ENCODE data around the gene DDX42.

DDX42 gene

DNA sequence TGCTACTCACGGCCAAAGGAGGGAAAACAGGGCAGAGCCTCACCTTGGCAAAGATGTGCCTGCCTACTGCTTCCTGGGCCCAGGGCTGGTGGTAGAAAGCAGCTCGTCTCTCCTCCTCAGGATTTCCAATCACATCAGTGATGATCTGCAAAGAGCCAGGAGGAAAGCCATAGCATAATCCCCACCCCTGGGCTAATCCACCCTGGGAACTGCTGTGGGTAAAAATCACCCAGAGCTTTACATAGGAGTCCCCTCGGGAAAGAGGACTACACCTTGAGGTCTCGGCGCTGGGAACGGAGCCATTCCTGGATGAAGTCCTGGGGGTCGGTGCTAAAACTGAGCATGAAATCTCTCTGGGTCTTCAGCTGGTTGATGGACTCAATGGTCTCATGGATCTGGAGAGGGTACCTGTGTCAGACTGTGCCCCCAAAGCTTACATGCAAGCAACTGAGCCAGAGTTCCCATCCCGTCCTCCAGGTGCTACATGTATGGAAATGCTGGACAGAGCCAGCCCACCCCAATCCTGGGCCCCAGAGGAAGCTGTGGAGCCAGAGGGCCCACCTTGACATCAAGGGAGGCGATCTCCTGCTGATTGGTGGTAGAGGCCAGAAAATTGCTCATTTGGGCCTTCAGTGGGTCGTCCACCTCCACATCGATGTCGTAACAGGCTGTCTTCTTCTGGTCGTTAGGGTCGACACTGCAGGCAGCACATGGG lies 59.2 kb downstream of the DDX42 start:
- TF ChIP-seq, protein P1, sequence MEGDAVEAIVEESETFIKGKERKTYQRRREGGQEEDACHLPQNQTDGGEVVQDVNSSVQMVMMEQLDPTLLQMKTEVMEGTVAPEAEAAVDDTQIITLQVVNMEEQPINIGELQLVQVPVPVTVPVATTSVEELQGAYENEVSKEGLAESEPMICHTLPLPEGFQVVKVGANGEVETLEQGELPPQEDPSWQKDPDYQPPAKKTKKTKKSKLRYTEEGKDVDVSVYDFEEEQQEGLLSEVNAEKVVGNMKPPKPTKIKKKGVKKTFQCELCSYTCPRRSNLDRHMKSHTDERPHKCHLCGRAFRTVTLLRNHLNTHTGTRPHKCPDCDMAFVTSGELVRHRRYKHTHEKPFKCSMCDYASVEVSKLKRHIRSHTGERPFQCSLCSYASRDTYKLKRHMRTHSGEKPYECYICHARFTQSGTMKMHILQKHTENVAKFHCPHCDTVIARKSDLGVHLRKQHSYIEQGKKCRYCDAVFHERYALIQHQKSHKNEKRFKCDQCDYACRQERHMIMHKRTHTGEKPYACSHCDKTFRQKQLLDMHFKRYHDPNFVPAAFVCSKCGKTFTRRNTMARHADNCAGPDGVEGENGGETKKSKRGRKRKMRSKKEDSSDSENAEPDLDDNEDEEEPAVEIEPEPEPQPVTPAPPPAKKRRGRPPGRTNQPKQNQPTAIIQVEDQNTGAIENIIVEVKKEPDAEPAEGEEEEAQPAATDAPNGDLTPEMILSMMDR (IDR thresholded peaks at IDR 0.05; ENCODE audit: low read length, missing control alignments), result no peak

DNA sequence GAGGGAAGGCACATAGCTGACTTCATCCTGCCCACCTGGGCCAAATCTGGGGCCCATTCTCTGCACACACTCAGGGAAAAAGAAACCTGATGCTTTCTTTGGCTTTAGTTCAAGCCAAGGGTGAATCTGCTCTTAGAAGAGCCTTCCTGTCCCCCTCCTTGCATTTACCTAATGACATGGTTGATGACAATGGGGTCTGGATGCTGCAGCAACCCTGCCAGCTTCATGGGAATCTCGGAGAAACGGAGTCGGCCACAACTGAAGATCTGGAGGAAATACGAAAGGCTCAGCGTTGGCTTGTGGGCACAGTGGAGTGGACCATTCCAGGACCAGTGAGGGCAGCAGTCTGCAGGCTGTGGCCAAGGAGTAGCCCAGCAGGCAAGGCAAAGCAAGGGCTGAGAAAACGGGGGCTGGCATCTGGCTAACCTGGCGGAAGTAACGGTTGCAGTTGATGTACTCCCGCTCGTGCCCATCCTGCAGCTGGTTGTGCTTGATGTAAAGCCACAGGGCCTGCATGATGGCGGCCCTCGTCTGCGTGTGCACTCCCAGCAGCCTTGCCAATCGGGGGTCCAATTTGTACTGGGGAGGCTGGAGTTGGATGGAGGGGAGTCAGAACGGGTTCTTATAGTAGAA lies 59.9 kb downstream of the DDX42 start:
- no peak for DNase-seq (ENCODE audit: low read depth)
- TF ChIP-seq, protein P1 (IDR thresholded peaks at IDR 0.05; ENCODE audit: low read length, missing control alignments), result no peak
- H3K4me3 ChIP-seq (replicated peaks; ENCODE audit: low read depth, low read length), result no peak overlapping the region

More for the DNA sequence above, 59.2 kb downstream of the DDX42 start:
- no peak overlapping the region for H3K4me3 ChIP-seq (replicated peaks; ENCODE audit: low read depth, low read length)
- DNase-seq (ENCODE audit: low read depth), result no peak

DNA sequence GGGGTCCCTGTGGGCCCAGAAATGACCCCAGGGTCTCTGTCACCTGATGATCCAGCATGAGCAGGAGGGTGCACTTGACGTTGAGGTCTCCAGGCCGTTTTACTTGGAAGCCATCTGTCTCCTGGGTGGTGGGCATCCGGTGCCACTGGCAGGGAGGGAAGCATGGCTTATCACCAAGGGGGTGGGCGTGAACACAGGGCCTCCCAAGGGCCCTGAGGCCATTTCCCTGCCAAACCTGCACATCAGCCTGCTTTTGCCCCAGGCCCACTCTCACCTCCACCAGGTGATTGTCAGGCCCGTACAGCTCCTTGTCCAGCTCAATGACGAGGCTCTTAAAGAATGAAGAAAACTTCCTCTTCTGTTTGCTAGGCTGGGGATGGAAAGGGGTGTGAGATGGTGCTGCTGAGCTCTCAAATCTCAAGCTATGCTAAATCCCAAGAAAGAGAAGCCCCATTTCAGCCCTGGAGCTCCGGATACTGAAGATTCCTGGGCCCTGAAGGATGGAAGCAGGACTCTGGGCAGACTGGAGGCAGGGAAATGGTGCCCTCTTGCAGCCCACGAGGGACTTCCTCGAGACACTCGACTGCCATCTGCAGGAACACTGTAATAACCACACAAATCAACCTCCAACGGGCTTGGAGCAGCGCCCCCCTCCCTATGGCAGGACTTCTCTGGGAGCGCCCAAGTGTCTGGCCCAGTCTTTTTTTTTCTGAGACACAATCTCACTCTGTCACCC lies 60.6 kb downstream of the DDX42 start:
- TF ChIP-seq, protein P1 (IDR thresholded peaks at IDR 0.05; ENCODE audit: low read length, missing control alignments), result peak; percentile 54
- DNase-seq (ENCODE audit: low read depth), result peak; percentile 76
- no peak overlapping the region for H3K4me3 ChIP-seq (replicated peaks; ENCODE audit: low read depth, low read length)

DNA sequence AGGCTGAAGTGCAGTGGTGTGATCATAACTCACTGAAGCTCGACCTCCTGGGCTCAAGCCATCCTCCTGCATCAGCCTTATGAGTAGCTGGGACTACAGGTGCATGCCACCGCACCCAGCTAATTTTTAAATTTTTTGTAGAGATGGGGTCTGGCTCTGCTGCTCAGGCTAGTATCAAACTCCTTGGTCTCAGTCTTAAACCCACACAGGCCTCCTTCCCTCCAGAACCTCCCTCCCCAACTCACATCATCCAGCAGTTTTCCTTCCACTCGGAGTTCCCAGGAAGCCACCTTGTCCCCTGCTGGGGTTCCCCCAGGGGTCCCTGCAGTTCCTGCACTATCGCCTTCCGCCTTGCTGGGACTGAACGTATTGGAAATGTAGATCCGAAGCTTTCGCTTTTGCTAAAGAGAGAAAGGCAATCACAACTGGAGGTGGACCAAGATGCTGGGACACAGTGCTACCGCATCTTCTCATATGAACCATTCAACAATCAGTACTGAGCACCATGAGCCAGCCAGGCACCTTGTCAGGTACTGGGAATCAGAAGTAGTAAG lies 61.3 kb downstream of the DDX42 start:
- no peak overlapping the region for H3K4me3 ChIP-seq (replicated peaks; ENCODE audit: low read depth, low read length)
- DNase-seq (ENCODE audit: low read depth), result no peak
- TF ChIP-seq, protein P1 (IDR thresholded peaks at IDR 0.05; ENCODE audit: low read length, missing control alignments), result no peak

DNA sequence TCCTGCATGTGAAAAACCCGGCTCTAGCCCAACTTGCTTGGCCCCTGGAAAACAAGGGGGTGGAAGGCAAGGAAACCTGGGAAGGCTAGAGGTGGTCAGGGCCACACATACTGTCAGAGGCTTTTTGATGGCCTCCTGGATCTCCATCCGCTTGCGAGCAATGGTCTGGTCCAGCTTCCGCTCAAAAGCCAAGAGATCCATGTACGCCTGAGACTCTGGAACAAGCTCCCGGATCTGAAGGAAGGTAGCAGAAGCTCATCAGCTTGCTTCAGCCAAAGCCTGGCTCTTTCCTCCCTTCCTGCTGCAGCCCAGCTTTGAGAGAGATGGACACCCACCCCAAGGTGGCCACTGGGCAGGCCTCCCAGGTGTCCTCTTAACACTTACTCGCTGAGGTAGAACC lies 62.8 kb downstream of the DDX42 start:
- DNase-seq (ENCODE audit: low read depth), result no peak
- H3K4me3 ChIP-seq (replicated peaks; ENCODE audit: low read depth, low read length), result no peak overlapping the region
- TF ChIP-seq, protein P1 (IDR thresholded peaks at IDR 0.05; ENCODE audit: low read length, missing control alignments), result no peak

DNA sequence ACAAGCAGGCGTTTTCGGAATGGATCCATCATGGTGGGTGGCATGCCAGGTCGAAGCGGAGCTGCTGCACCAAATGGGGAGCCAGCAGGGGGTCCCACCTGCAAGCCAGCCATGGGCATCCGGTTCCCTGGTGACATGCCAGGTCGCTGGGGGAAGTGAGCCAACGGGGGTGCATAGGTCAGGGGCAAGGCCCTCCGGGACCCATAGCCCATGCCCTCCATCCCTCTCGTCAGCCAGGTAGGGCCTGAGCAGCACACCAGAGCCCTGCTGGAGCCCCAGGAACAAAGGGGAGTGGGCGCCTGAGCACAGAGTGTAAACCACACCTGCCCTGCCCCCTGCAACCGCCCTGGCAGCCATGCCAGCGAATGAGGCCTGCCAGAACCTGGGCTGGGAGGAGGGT lies 63.5 kb downstream of the DDX42 start:
- no peak for DNase-seq (ENCODE audit: low read depth)
- H3K4me3 ChIP-seq (replicated peaks; ENCODE audit: low read depth, low read length), result no peak overlapping the region
- TF ChIP-seq, protein P1 (IDR thresholded peaks at IDR 0.05; ENCODE audit: low read length, missing control alignments), result no peak
